Aorta (tissue), 5 donors: ENCODE results near the gene CDKN1C. TPM values are rescaled to one million over a fixed set of nuclear protein-coding genes. Genes with fewer than 3 reads are reported as not detected.
A peak's percentile ranks its signal among the peaks of the same experiment; 100 is the strongest.

ENCODE experiments used
- ATAC-seq: fragments of 200-7000 bp; cut with Tn5 transposase; one replicate; pipeline ENCODE4 v1.9.1; 2022; ENCODE audit warnings: moderate library complexity; ENCODE audit not compliant: low FRiP score
- DNase-seq, 2 donors: peaks; one replicate each; pipeline ENCODE4 v3.0.0-alpha.2; 2020
- H3K27ac ChIP-seq, 2 donors: one replicate each; pipeline ENCODE4 v1.5.1; 2013; ENCODE audit warnings: low read length in 2 of 2, mild to moderate bottlenecking in 2 of 2, moderate library complexity in 2 of 2, control low read depth in 1 of 2, inconsistent platforms in 1 of 2, low read depth in 1 of 2
- H3K27me3 ChIP-seq, 2 donors: one replicate each; pipeline ENCODE4 v1.6.1; 2013; ENCODE audit warnings: control low read depth in 1 of 2, low read length in 1 of 2, mild to moderate bottlenecking in 1 of 2, moderate library complexity in 1 of 2; ENCODE audit not compliant: insufficient read depth in 2 of 2, control insufficient read depth in 1 of 2
- H3K36me3 ChIP-seq, 2 donors: one replicate each; pipeline ENCODE4 v1.6.1; 2013; ENCODE audit warnings: control low read depth in 1 of 2, low read length in 1 of 2, mild to moderate bottlenecking in 1 of 2; ENCODE audit not compliant: insufficient read depth in 2 of 2, control insufficient read depth in 1 of 2
- H3K4me1 ChIP-seq, 2 donors: one replicate each; pipeline ENCODE4 v1.6.1; 2013; ENCODE audit warnings: low read length in 2 of 2, control low read depth in 1 of 2, mild to moderate bottlenecking in 1 of 2, moderate library complexity in 1 of 2; ENCODE audit not compliant: insufficient read depth in 2 of 2, control insufficient read depth in 1 of 2
- H3K4me3 ChIP-seq, 2 donors: one replicate each; pipeline ENCODE4 v1.5.1; 2013; ENCODE audit warnings: low read length in 2 of 2, control low read depth in 1 of 2, mild to moderate bottlenecking in 1 of 2
- H3K9me3 ChIP-seq: one replicate; pipeline ENCODE4 v1.6.1; 2013; ENCODE audit warnings: mild to moderate bottlenecking, low read length; ENCODE audit not compliant: control insufficient read depth
- WGBS, 2 donors: extraction: QIAGEN DNeasy Blood & Tissue Kit; methylation state at CpG; one replicate each; pipeline ENCODE4 v1.1.7; 2013; 5-methylcytosine and 5-hydroxymethylcytosine counted together
- intact Hi-C, 2 donors: fragments of 100-400 bp; cut with DNase I; formaldehyde crosslinking; loops; one replicate each; pipeline versions ENCODE4 v1.14.2 to v1.15.0; 2022
- long read RNA-seq, 2 donors: library from polyadenylated mRNA; unstranded; transcript quantifications; one replicate each; pipeline ENCODE4 v2.0.0, GENCODE V29; 2020 to 2021
- polyA plus RNA-seq, 2 donors: library from polyadenylated mRNA; stranded (reverse); fragments of 200-250 nt; gene quantifications; one replicate each; pipeline ENCODE4 v1.2.3, GENCODE V29; 2013
- total RNA-seq, 2 donors: library from RNA; stranded (reverse); fragmentation: NEBNext Ultra II Directional; extraction: Animal tissue kit (Norgen Biotek cat#: 25700); gene quantifications; one replicate each; pipeline ENCODE4 v1.2.1, GENCODE V29; 2021
- donor health status: healthy with polysubstance abuse.
- donor health status: Bipolar disorder and iron deficiency.
- donor health status: DM: no; HTN: no; CAD: no.
- donor health status: DM: no; HTN: no; CAD: no.
- donor health status: DM: yes; HTN: yes; CAD: no.

The CDKN1C gene
- total RNA-seq (10 to 100 TPM; 13.7 to 37.7 TPM), polyA plus RNA-seq (10 to 100 TPM; 11.3 to 21.3 TPM)
- long read RNA-seq, donor 1, partial matches to known transcripts: 0 of 2 reads
- long read RNA-seq, donor 1, other reads (novel, unspliced or antisense): 0 of 2 reads
- long read RNA-seq, donor 2, transcript CDKN1C-204 (4 exons, 1,771 nt): major isoform, 8 of 16 reads
- long read RNA-seq, donor 2, partial matches to known transcripts: 0 of 16 reads
- long read RNA-seq, donor 2, other reads (novel, unspliced or antisense): 0 of 16 reads

GRCh38 chr11:2885678-2886081 is at the start of gene CDKN1C:
TSS of gene CDKN1C (minus strand) at chr11:2885775. CDS start at chr11:2885456, 319 bp downstream.
- Histone ChIP-seq H3K36me3 (no peaks in the 10 kb centered on the region), H3K4me3 (peak within 1 kb of the TSS; percentile 81 to 84), H3K27me3 (no peaks in the 10 kb centered on the region), H3K4me1 (no peaks in the 10 kb centered on the region), H3K27ac (peak within 1 kb of the TSS in 1 of 2 donors; percentile 55), H3K9me3 (no peaks in the 10 kb centered on the region)
- 1 to 2% methylated on average over 10 to 61 of the region's 61 CpGs for WGBS, 2 donors
- intact Hi-C loops: loop anchor here in 1 of 2 donors (1.0 to 5.0 kb wide), 4 partner anchors 60 to 578 kb away; no protein-coding TSS in a partner anchor
- ATAC-seq (peak; percentile 88), DNase-seq (peak; percentile 90 to 94)

GRCh38 chr11:2934611-2935239 is 49.1 kb upstream of the CDKN1C start:
- WGBS, 2 donors: 76 to 85% methylated on average over 14 of the region's 14 CpGs
- DNase-seq (peak; percentile 38 to 47), ATAC-seq (no peak)
- Histone ChIP-seq H3K36me3 (no peaks in the 10 kb centered on the region), H3K9me3 (no peaks in the 10 kb centered on the region), H3K27me3 (no peaks in the 10 kb centered on the region), H3K4me1 (no peaks in the 10 kb centered on the region), H3K4me3 (no peak overlapping the region), H3K27ac (no peak overlapping the region)
- intact Hi-C loops: no loop called here

GRCh38 chr11:2934021-2934550 is 48.5 kb upstream of the CDKN1C start:
- ATAC-seq: no peak
- 81 to 86% methylated on average over 7 of the region's 7 CpGs for WGBS, 2 donors
- intact Hi-C loops: no loop called here
- Histone ChIP-seq H3K27me3 (peaks cover 0 to 2% of the 10 kb centered on the region in 2 donors), H3K9me3 (no peaks in the 10 kb centered on the region), H3K36me3 (no peaks in the 10 kb centered on the region), H3K27ac (peak overlapping the region in 1 of 2 donors; percentile 6), H3K4me1 (no peaks in the 10 kb centered on the region), H3K4me3 (no peak overlapping the region)
- peak; percentile 10 to 52 for DNase-seq

- no peaks in the 10 kb centered on the region for H3K36me3 ChIP-seq
- H3K27me3 ChIP-seq: peaks cover 0 to 2% of the 10 kb centered on the region in 2 donors
- DNase-seq (peak; percentile 95 to 96), ATAC-seq (peak; percentile 69)
- H3K4me3 ChIP-seq: no peak overlapping the region
- intact Hi-C loops: no loop called here
- peak overlapping the region in 1 of 2 donors; percentile 14 for H3K27ac ChIP-seq
- 16 to 20% methylated on average over 12 of the region's 12 CpGs for WGBS, 2 donors
- H3K9me3 ChIP-seq: no peaks in the 10 kb centered on the region
- no peaks in the 10 kb centered on the region for H3K4me1 ChIP-seq
These were observed 47.9 kb upstream of the CDKN1C start for GRCh38 chr11:2933375-2934020.

- ATAC-seq (no peak), DNase-seq (peak; percentile 60 to 77)
- H3K36me3 ChIP-seq: no peaks in the 10 kb centered on the region
- H3K4me1 ChIP-seq: no peaks in the 10 kb centered on the region
- peak overlapping the region in 1 of 2 donors; percentile 14 for H3K27ac ChIP-seq
- peaks cover 0 to 2% of the 10 kb centered on the region in 2 donors for H3K27me3 ChIP-seq
- H3K9me3 ChIP-seq: no peaks in the 10 kb centered on the region
- no peak overlapping the region for H3K4me3 ChIP-seq
- 31 to 33% methylated on average over 15 of the region's 15 CpGs for WGBS, 2 donors
- intact Hi-C loops: no loop called here
These were observed 47.3 kb upstream of the CDKN1C start for GRCh38 chr11:2932850-2933251.

- DNase-seq (peak; percentile 53 to 73), ATAC-seq (no peak)
- intact Hi-C loops: loop anchor here in 1 of 2 donors (2.0 kb wide), 1 partner anchor 161 kb away; no protein-coding TSS in a partner anchor
- Histone ChIP-seq H3K36me3 (no peaks in the 10 kb centered on the region), H3K27ac (no peak overlapping the region), H3K4me3 (no peak overlapping the region), H3K4me1 (no peaks in the 10 kb centered on the region), H3K9me3 (no peaks in the 10 kb centered on the region), H3K27me3 (peaks cover 0 to 2% of the 10 kb centered on the region in 2 donors)
- 83% methylated on average over 13 of the region's 13 CpGs for WGBS, 2 donors
These were observed 46.5 kb upstream of the CDKN1C start for GRCh38 chr11:2931771-2932738.

- 76 to 77% methylated on average over 4 of the region's 4 CpGs for WGBS, 2 donors
- intact Hi-C loops: loop anchor here in 1 of 2 donors (2.0 kb wide), 1 partner anchor 161 kb away; no protein-coding TSS in a partner anchor
These were observed 45.8 kb upstream of the CDKN1C start for GRCh38 chr11:2931420-2931746.

More at GRCh38 chr11:2931420-2931746, 45.8 kb upstream of the CDKN1C start:
- no peak overlapping the region for H3K27ac ChIP-seq
- DNase-seq: no peak
- H3K4me3 ChIP-seq: no peak overlapping the region
- ATAC-seq: no peak
- no peaks in the 10 kb centered on the region for H3K4me1 ChIP-seq
- no peaks in the 10 kb centered on the region for H3K36me3 ChIP-seq
- H3K27me3 ChIP-seq: peaks cover 0 to 2% of the 10 kb centered on the region in 2 donors
- H3K9me3 ChIP-seq: no peaks in the 10 kb centered on the region
